Loucy (cell line): ENCODE data around the gene MUC5AC.

Experiments
- H2AFZ ChIP-seq: fragments of 200-600 bp; sonication (generic); 2 replicates; pipeline ENCODE4 v1.6.0; 2016; ENCODE audit warnings: antibody characterized with exemption, mild to moderate bottlenecking, low read length, moderate library complexity
- H3F3A ChIP-seq: fragments of 200-600 bp; 2 replicates; pipeline ENCODE4 v1.6.0; 2016; ENCODE audit warnings: antibody characterized with exemption, low read depth, mild to moderate bottlenecking
- H3K27me3 ChIP-seq: fragments of 200-600 bp; sonication (generic); 2 replicates; pipeline ENCODE4 v1.6.1; 2014; ENCODE audit warnings: low read length, mild to moderate bottlenecking; ENCODE audit not compliant: insufficient read depth, poor library complexity, severe bottlenecking
- H3K36me3 ChIP-seq: fragments of 200-600 bp; sonication (generic); 2 replicates; pipeline ENCODE4 v1.6.1; 2016; ENCODE audit warnings: low read length; ENCODE audit not compliant: insufficient read depth
- H3K4me1 ChIP-seq: fragments of 200-600 bp; sonication (generic); 2 replicates; pipeline ENCODE4 v1.5.1; 2014; ENCODE audit warnings: low read length, mild to moderate bottlenecking; ENCODE audit not compliant: insufficient read depth, poor library complexity, severe bottlenecking
- H3K4me2 ChIP-seq: fragments of 200-600 bp; sonication (generic); 2 replicates; pipeline ENCODE4 v1.6.0; 2014; ENCODE audit warnings: antibody characterized with exemption, low read length, low read depth, mild to moderate bottlenecking; ENCODE audit not compliant: poor library complexity, severe bottlenecking
- H3K4me3 ChIP-seq: fragments of 200-600 bp; sonication (generic); 2 replicates; pipeline ENCODE4 v1.5.1; 2014; ENCODE audit warnings: low read length, mild to moderate bottlenecking, mixed read lengths; ENCODE audit not compliant: poor library complexity, severe bottlenecking
- H3K79me2 ChIP-seq: fragments of 200-600 bp; sonication (generic); 2 replicates; pipeline ENCODE4 v1.6.1; 2014; ENCODE audit warnings: low read length; ENCODE audit not compliant: insufficient read depth
- H3K9ac ChIP-seq: fragments of 200-600 bp; sonication (generic); 2 replicates; pipeline ENCODE4 v1.6.0; 2014; ENCODE audit warnings: mild to moderate bottlenecking, low read depth, low read length, moderate library complexity; ENCODE audit not compliant: poor library complexity, severe bottlenecking
- H3K9me2 ChIP-seq: fragments of 200-600 bp; sonication (generic); replicated peaks from 2 replicates; pipeline ENCODE4 v1.6.1; 2016; ENCODE audit warnings: low read depth, low read length, mixed read lengths
- H3K9me3 ChIP-seq: fragments of 200-600 bp; sonication (generic); 2 replicates; pipeline ENCODE4 v1.6.1; 2014; ENCODE audit warnings: mild to moderate bottlenecking, antibody characterized with exemption, low read length, low read depth; ENCODE audit not compliant: insufficient read depth
- H4K20me1 ChIP-seq: fragments of 200-600 bp; sonication (generic); 2 replicates; pipeline ENCODE4 v1.6.0; 2014; ENCODE audit warnings: antibody characterized with exemption, low read length, mild to moderate bottlenecking; ENCODE audit not compliant: insufficient read depth, poor library complexity, severe bottlenecking
- EZH2phosphoT487 ChIP-seq: fragments of 200-600 bp; IDR thresholded peaks from 2 replicates; pipeline ENCODE4 v1.6.1; 2018; ENCODE audit warnings: antibody characterized with exemption, mild to moderate bottlenecking, moderate library complexity, borderline replicate concordance
- TF ChIP-seq, protein P1 (sequence below): fragments of 200-600 bp; sonication (generic); conservative IDR thresholded peaks from 2 replicates; pipeline ENCODE4 v1.5.1; 2014; ENCODE audit warnings: mild to moderate bottlenecking, antibody characterized with exemption, low read length

The MUC5AC gene

DNA sequence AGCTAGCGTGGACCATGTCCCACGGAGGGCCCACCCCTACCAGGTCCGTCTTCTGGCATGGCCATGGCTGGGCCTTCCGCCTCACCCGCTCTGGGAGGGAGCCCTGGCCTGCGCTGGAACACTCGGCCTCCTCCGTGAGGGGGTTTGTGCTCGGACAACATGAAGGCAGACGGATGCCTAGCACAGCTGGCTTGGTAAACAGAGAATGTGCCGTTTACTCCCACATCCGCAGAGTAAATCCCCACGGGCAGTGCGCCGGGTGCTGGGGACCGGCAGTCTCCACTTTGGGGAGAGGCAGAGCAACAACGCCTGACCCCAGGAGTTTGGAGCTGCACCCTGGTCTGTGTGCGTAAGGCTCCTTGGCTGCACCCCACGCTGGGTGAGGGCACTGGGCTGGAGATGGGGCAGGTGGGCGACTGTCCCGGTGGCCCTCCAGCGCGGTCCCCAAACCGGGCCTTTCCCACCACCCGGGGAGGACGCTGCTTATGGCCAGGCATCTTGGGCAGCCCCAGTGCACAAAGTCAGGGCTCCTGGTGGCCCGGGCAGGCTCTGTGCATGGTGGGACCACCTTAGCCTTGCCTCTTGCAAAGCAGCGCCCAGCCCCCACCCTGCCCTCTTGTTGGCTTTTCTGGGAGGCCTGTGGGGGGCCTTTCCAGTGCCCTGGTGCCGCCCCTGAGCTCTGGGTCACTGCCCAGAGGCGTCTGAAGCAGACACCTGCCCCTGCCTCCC lies 30.7 kb upstream of the MUC5AC start:
- Histone ChIP-seq H2AFZ (no peak overlapping the region), H3K27me3 (no peaks in the 10 kb centered on the region), H3K9ac (no peak overlapping the region)

DNA sequence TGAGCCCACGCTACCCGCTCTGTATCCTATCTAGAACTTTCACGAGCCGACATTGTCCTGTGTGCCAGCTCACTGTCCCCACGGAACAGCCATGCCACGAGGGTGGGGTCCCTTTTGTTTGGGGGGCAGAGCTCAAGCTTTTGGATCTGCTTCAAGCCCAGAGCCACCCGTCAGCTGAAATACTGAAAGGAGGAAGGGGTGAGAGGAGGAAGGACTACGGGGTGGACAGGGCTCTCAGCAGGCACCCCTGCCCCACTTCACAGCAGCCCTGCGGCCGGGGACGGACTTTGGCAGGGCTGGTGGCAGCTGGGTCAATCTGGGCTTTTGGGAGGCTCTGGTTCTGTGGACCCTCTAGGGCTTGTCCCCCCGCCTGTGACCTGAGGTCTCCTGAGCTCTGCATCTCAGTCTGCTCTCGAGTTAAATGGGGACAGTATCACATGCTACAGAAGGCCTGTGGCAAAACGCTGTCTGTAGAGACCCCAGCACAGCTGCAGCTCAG lies 30.0 kb upstream of the MUC5AC start:
- H3K9ac ChIP-seq = no peak overlapping the region

More for the DNA sequence above, 30.7 kb upstream of the MUC5AC start:
- H4K20me1 ChIP-seq = no peaks in the 10 kb centered on the region
- no peaks in the 10 kb centered on the region for H3K9me2 ChIP-seq
- H3F3A ChIP-seq = no peaks in the 10 kb centered on the region
- no peaks in the 10 kb centered on the region for H3K36me3 ChIP-seq
- H3K4me2 ChIP-seq = no peak overlapping the region
- H3K79me2 ChIP-seq = no peaks in the 10 kb centered on the region
- H3K4me3 ChIP-seq = no peak overlapping the region
- no peaks in the 10 kb centered on the region for H3K4me1 ChIP-seq
- no peak for TF ChIP-seq EZH2phosphoT487
- TF ChIP-seq, protein P1, sequence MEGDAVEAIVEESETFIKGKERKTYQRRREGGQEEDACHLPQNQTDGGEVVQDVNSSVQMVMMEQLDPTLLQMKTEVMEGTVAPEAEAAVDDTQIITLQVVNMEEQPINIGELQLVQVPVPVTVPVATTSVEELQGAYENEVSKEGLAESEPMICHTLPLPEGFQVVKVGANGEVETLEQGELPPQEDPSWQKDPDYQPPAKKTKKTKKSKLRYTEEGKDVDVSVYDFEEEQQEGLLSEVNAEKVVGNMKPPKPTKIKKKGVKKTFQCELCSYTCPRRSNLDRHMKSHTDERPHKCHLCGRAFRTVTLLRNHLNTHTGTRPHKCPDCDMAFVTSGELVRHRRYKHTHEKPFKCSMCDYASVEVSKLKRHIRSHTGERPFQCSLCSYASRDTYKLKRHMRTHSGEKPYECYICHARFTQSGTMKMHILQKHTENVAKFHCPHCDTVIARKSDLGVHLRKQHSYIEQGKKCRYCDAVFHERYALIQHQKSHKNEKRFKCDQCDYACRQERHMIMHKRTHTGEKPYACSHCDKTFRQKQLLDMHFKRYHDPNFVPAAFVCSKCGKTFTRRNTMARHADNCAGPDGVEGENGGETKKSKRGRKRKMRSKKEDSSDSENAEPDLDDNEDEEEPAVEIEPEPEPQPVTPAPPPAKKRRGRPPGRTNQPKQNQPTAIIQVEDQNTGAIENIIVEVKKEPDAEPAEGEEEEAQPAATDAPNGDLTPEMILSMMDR = no peak
- H3K9me3 ChIP-seq = peaks cover 21% of the 10 kb centered on the region; the same call in 1 of the 2 replicates

DNA sequence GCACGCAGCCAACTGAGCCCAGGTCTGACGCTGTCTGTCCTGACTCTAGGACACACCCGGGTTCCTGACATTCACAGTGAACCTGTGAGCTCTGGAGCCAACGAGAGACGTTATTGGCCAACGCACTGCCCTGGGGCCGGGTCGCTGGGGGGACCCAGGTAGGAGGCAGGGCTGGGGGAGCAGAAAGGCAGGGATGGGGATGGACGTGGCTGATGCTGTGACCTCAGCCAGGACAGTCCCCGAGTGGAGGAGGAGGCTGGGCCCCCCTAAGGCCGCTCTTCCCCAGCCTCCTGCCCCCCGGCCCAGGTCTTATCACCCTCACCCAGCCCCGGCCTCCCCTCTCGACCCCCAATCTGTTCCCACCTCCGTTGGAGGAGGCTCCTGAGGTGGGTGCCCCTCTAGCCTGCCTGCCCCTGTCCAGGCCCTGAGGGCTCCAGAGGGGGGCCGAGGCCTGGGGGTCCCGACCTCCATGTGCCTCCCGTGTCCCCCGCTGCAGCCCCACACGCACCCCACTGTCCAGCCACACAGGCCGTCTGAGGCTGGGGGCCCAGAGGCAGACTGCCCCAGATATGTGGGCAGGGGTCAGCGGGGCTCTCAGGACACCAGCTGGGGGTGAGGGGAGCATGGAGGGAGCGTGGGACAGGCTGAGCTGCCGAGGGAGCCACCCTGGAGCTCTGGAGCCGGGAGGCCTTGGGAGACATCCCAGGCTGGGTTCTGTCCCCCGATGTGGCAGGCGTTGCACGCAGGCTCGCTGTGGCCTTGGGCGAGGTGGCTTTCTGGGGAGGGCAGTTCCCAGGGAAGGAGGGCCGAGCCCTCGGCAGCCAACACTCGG lies 29.2 kb upstream of the MUC5AC start:
- Histone ChIP-seq H4K20me1 (no peaks in the 10 kb centered on the region), H3K4me1 (no peaks in the 10 kb centered on the region), H3K79me2 (no peaks in the 10 kb centered on the region), H3K4me2 (no peak overlapping the region), H3F3A (no peaks in the 10 kb centered on the region), H3K9me3 (peaks cover 21% of the 10 kb centered on the region; the same call in 1 of the 2 replicates), H3K9ac (no peak overlapping the region), H3K36me3 (no peaks in the 10 kb centered on the region), H3K9me2 (no peaks in the 10 kb centered on the region), H3K4me3 (no peak overlapping the region), H2AFZ (no peak overlapping the region), H3K27me3 (no peaks in the 10 kb centered on the region)
- no peak for TF ChIP-seq EZH2phosphoT487

More for the DNA sequence above, 30.0 kb upstream of the MUC5AC start:
- H4K20me1 ChIP-seq = no peaks in the 10 kb centered on the region
- no peaks in the 10 kb centered on the region for H3K36me3 ChIP-seq
- no peak overlapping the region for H3K4me3 ChIP-seq
- H3K9me3 ChIP-seq = peaks cover 21% of the 10 kb centered on the region; the same call in 1 of the 2 replicates
- no peak overlapping the region for H3K4me2 ChIP-seq
- H3K27me3 ChIP-seq = no peaks in the 10 kb centered on the region
- no peak overlapping the region for H2AFZ ChIP-seq
- TF ChIP-seq, protein P1 = no peak
- no peak for TF ChIP-seq EZH2phosphoT487
- H3F3A ChIP-seq = no peaks in the 10 kb centered on the region
- no peaks in the 10 kb centered on the region for H3K4me1 ChIP-seq
- H3K79me2 ChIP-seq = no peaks in the 10 kb centered on the region
- no peaks in the 10 kb centered on the region for H3K9me2 ChIP-seq
